ENCODE measurements around the gene LILRA2.
"Not testable (repeated sequence)": the region's sequence is repeated elsewhere in the genome, so short reads cannot be mapped to it uniquely, and the experiment has no call there.

- TF ChIP-seq EZH2 (IDR thresholded peaks at IDR 0.05; ENCODE audit: insufficient read depth, poor library complexity, severe bottlenecking); EZH2phosphoT487 (IDR thresholded peaks at IDR 0.05; ENCODE audit: insufficient read depth, low read depth): not testable (repeated sequence)
These were observed 50.6 kb downstream of the LILRA2 start for GRCh38 chr19:54624234-54624633.

Measured in GM23248 (cell line).